Stimulated activated CD4-positive, alpha-beta T cell treated with anti-CD3 and anti-CD28 coated beads, Interleukin-2, amount 100 ng/mL, for 24 hours (primary cell): ENCODE results near the gene RNF224.
"Not testable (repeated sequence)": the region's sequence is repeated elsewhere in the genome, so short reads cannot be mapped to it uniquely, and the experiment has no call there.

ENCODE experiments used
- DNase-seq, 2 donors: peaks; one replicate each; pipeline ENCODE4 v3.0.0-alpha.2; 2020

Gene RNF224

GRCh38 chr9:137228968-137229896 is 1.9 kb downstream of the RNF224 start:
- DNase-seq, result no peak

- no peak for DNase-seq
These were observed 2.8 kb downstream of the RNF224 start for GRCh38 chr9:137229903-137230704.

GRCh38 chr9:137230705-137231371 is 3.5 kb downstream of the RNF224 start, which contains the start of gene SLC34A3:
TSS of gene SLC34A3 (plus strand) at chr9:137230901. CDS start at chr9:137231703, 802 bp downstream.
- no peak for DNase-seq

- DNase-seq, result no peak
These were observed 4.2 kb downstream of the RNF224 start for GRCh38 chr9:137231372-137232039.

GRCh38 chr9:137232101-137232500 is 4.8 kb downstream of the RNF224 start:
- DNase-seq, result no peak

GRCh38 chr9:137232510-137232909 is 5.2 kb downstream of the RNF224 start:
- no peak for DNase-seq

GRCh38 chr9:137233143-137233980 is 6.1 kb downstream of the RNF224 start:
- DNase-seq, result no peak

- DNase-seq, result no peak
These were observed 6.9 kb downstream of the RNF224 start for GRCh38 chr9:137234055-137234697.

- no peak for DNase-seq
These were observed 7.6 kb downstream of the RNF224 start for GRCh38 chr9:137234758-137235423.

- no peak for DNase-seq
These were observed 8.3 kb downstream of the RNF224 start for GRCh38 chr9:137235424-137236237.

- peak; percentile 95 to 96 for DNase-seq
These were observed 9.1 kb downstream of the RNF224 start for GRCh38 chr9:137236238-137236935.

GRCh38 chr9:137236936-137237421 is 9.7 kb downstream of the RNF224 start:
- no peak for DNase-seq

- no peak for DNase-seq
These were observed 10.7 kb downstream of the RNF224 start for GRCh38 chr9:137237759-137238726.

GRCh38 chr9:137239541-137240200 is 12.4 kb downstream of the RNF224 start:
- not testable (repeated sequence) for DNase-seq

- peak; percentile 68 to 74 for DNase-seq
These were observed 13.1 kb downstream of the RNF224 start for GRCh38 chr9:137240318-137240840.

- DNase-seq, result peak; percentile 94 to 96
These were observed 13.7 kb downstream of the RNF224 start, which contains the start of gene TUBB4B for GRCh38 chr9:137240841-137241489. TSS of gene TUBB4B (plus strand) at chr9:137241287. CDS start at chr9:137241361, 74 bp downstream.
